T-helper 1 cell treated with Interleukin-12 subunit alpha and Interleukin-12 subunit beta and Interleukin-4 antibody, amounts not matched to agents 30 ng/mL and 1 ng/mL, for 36 hours (primary cell): Measurements from ENCODE around the gene GALNS. TPM values are rescaled to one million over a fixed set of nuclear protein-coding genes. Genes with fewer than 3 reads are reported as not detected.
"Not testable (repeated sequence)": the region's sequence is repeated elsewhere in the genome, so short reads cannot be mapped to it uniquely, and the experiment has no call there.

Experiments
- intact Hi-C: fragments of 100-400 bp; cut with micrococcal nuclease; formaldehyde crosslinking; loops from one replicate; pipeline ENCODE4 v1.15.1; 2024
- total RNA-seq: library from RNA; stranded (reverse); gene quantifications from 2 replicates; pipeline ENCODE4 v1.2.3, GENCODE V29; 2022

Gene GALNS
- total RNA-seq, 1 donor from 2014 or later: 42.0 TPM

DNA sequence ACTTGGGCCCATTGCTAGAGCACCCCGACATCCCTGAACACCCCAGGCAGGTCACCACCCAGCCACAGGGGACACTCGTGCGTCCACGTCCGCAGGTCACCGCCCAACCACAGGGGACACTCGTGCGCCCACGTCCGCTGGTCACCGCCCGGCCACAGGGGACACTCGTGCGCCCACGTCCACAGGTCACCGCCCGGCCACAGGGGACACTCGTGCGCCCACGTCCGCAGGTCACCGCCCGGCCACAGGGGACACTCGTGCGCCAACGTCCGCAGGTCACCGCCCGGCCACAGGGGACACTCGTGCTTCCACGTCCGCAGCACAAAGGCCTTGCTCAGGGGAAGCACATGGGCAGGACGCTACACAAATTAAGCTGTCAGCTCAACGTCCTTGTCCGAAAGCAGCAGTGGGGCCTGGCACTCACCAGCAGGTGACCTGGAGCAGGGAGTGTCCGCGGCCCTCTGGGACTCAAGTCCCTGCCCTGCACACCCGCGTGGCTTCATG, 17.7 kb downstream of the GALNS start:
- intact Hi-C loops: no loop called here

DNA sequence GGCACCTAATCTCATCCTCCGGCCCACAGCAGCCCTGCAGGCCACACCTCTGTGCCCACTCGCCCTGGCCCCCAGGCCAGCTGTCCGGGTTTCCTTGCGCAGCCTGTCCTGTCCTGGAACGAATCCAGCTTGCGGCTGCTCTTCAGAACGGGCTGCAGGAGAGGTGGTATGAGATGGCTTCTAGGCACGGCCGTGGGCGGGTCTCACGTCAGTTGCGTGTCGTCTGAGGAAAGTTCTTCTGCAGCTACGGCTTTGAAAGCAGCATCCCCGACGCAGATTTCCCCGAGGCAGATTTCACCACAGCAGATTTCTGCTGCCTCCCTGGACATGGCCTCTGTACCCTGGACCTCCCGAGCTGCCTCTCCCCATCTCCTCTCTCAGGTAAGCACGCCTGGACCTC, 18.2 kb downstream of the GALNS start:
- intact Hi-C loops: no loop called here

DNA sequence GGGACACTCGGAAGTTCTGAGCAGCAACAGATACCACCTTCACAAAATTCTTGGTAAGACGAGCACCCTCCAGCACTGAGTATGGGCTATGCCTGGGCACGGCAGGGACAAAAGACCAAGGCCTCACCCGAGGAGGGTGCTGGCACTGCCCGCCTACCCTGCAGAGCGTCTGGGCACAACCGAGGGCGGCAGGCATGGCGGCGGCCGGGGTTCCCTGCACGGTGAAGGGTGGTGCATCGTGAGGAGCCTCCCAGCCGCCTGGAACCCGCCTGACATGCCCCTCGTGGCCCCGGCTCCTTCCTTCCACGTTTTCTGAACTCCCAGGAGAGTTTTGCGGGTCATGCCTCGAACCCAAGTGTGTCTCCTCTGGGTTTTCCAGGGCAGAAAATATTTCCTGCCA, 18.9 kb downstream of the GALNS start:
- intact Hi-C loops: no loop called here

DNA sequence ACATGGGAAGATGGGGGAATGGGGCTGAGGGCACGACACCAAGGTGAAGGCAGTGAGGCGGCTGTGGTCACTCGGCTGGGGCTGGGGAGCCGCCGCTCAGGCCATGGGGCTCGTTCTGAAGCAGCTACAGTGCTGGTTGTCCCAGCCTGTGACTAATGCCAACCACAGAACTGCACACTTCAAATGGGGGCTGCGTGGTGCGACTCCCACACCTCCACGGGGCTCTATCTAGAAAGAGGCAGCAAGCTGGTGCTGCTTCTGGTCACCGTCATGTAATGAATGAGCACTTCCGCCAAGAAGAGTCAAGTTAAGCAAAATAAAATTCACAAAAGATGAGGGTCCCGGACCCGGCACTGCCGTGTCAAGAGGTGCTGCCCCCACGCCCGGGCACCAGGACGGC, 20.0 kb downstream of the GALNS start:
- intact Hi-C loops: no loop called here

DNA sequence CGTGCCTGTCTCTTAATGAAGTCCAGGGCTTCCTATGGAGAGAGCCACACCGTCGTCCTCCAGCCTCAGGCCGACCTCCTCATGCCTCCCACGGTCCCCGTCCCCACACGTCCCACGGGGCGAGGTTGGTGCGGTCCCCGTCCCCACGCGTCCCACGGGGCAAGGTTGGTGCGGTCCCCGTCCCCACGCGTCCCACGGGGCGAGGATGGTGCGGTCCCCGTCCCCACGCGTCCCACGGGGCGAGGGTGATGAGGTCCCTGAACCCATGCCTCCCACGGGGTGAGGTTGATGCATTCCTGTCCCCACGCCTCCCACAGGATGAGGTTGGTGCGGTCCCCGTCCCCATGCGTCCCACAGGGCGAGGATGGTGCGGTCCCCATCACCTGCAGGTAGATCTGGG, 20.9 kb downstream of the GALNS start:
- intact Hi-C loops: no loop called here

DNA sequence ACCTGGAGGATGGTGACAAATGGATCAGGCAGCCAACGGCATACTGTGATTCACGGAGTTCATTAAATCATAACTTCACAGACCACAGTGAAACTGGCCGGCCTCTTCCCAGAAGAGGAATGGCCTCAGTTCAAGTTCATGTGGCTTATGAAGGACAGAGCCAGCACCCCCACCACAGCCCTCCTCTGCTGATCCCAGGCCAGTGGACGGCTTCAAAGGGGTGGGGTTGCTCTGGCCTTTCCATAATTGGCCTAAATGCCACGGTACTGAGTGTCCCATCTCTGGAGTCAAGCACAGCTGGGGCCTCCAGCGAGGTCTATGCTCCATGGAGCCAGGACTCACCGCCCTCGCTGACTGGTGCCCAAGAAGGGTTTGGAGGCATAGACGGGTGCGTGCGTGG, 21.4 kb downstream of the GALNS start:
- intact Hi-C loops: no loop called here

DNA sequence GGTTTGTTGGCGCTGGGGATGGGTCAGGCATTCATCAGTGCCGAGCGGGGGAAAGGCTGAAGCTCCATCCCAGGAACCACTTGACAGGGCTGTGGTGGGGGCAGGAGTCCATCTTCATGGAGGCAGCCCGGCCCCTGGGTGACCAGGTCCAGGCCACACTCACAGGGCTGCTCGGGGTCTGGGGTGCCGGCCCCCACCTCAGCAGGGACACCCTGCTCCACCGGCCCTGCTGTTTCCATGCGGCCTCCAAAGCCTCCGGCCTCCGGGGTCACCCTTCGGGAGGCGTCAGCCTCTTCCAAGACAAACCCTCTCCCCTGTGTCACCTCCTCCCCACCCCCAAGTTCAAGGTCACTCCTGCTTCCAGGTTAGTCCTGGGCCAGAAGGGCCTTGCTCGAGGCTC, 22.1 kb downstream of the GALNS start:
- intact Hi-C loops: no loop called here

DNA sequence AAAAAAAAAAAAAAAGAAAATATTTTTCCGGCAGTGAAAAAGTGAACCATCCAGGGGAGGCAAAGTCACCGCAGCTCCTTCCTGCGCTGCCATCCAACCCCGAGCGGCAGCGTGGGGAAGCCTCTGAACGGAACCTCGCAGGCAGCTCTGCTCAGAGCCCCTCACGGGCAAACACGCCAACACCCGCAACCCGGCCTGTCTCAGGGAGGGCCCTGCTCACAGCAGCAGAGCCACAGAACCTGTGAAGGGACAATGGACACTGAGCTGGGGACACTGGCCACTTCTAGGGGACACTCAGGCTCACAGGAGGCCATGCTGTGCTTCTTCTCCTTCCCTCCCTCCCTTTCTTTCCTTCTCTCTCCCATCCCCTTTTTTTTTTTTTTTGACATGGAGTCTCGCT, 23.7 kb downstream of the GALNS start:
- intact Hi-C loops: no loop called here

DNA sequence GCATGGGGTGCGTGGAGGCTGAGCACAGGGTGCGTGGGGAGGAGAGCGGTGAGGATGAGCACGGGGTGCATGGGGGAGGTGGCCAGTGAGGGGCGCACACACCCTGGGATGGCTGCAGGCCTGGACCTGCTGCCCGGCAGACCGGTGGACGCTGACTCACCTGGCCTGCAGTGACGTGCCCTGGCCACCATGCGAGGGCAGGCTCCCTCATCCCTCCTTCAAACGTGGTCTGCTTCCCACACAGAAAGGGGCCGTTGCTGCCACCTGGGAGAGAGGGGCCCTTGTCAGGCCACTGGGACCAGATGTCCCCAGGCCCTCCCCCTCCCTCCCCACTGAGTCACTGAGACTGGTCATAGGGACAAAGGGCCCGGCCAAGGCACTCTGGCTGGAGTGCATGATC, 24.9 kb downstream of the GALNS start:
- intact Hi-C loops: no loop called here

DNA sequence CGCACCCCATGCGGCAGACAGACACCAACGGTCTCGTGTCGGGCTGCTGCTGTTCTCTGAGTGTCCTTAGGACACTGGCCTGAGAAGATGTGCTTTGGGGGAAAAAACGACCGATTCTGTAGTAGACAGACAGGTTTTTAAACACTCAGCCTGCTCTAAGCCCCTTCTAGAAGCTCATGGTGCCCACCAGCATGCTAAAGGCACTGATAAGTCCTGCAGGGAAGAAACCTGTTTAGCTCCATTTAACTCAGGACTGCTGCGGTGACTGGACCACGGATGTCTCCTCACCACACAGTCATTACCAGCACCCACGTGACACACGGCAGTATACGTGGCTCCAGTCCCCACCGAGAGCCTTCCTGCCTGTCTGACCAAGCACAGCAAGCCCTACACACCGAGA, 26.0 kb downstream of the GALNS start:
- intact Hi-C loops: no loop called here

DNA sequence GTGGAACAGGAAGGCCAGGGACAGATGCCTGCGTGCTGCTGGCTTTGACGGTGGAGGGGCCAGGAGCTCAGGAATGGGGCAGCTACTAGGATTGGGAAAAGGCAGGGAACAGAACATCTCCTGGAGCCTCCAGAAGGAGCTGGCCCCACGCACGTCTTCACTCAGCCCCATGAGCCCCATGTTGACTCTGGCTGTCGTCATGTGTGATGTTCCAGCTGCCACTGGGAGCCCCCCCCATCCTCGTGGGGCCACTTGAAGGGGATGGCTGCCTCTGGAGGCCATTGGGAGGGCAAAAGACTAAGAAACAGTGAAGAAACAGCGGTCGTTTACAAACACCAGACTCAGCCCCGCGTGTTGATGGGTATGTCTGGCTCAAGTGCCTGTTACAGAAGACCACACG, 26.5 kb downstream of the GALNS start:
- intact Hi-C loops: no loop called here

DNA sequence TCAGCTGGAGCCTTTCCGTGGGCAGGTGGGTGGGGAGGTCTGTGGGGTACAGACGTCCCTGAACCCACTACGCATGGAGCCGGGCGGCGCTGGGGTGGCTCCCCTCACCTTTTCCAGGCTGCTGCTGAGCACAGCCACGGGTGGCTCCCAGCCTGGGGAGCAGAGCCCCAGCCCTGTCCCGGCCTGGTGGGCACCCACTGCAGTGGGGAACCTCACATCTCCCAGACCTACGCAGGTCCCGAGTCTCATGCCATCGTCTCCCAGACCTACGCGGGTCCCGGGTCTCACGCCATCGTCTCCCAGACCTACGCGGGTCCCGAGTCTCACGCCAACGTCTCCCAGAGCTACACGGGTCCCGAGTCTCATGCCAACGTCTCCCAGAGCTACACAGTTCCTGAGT, 28.0 kb downstream of the GALNS start:
- intact Hi-C loops: no loop called here

DNA sequence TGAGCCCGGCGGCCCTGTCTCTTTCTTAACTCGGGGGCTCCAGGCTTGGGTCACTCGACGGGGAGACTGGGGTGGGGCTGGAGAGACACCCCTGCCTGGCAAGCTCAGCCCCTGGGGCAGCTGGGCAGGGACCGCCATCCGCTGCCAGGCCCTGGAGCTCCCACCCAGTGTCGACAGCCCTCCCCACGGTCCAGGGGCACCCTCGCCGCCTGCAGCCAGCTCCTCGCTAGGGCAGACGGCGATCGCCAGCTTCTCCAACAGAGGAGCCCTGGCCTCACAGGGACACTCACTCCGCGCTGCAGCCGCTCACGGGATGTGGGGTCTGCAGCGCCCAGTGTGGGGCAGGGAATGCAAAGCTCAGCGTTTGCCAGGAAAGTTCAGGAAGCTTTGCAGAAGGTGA, 29.0 kb downstream of the GALNS start:
- intact Hi-C loops: no loop called here

DNA sequence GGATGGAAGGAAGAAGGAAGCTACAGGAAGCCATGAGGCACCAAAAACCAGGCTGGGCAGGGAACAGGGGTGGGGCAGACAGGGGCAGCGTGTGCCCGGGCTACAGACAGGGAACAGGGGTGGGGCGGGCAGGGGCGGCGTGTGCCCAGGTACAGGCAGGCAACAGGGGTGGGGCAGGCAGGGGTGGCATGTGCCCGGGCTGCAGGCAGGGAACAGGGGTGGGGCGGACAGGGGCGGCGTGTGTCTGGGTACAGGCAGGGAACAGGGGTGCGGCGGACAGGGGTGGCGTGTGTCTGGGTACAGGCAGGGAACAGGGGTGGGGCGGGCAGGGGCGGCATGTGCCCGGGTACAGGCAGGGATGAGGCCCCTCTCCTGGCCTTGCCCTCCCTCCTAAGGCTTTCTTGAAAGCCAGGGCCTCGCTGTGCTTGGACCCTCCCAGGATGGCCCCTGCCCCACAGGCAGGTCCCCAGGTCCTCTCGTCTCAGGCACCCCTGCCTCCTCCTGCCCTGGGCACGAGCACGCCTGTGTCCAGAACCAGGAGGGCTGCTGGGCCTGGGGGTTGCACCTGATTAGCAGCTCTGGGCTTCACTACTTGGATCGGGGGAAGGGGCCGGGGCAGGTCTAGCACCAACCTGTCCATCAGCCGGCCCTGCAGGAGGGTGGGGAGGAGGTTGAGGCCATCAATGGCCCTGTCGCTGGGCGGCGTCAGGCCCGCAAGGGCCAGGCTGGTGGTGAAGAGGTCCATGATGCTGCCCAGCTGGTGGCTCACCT, 30.5 kb downstream of the GALNS start:
- intact Hi-C loops: no loop called here

DNA sequence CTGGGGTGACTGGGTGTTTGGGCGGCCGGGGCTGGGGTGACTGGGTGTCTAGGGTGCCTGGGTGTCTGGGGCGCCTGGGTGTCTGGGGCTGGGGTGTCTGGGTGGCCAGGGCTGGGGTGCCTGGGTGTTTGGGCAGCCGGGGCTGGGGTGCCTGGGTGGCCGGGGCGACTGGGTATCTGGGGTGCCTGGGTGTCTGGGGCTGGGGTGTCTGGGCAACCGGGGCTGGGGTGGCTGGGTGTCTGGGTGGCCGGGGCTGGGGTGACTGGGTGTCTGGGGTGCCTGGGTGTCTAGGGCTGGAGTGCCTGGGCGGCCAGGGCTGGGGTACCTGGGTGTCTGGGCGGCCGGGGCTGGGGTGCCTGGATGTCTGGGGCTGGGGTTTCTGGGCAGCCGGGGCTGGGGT, 31.6 kb downstream of the GALNS start:
- intact Hi-C loops: no loop called here

DNA sequence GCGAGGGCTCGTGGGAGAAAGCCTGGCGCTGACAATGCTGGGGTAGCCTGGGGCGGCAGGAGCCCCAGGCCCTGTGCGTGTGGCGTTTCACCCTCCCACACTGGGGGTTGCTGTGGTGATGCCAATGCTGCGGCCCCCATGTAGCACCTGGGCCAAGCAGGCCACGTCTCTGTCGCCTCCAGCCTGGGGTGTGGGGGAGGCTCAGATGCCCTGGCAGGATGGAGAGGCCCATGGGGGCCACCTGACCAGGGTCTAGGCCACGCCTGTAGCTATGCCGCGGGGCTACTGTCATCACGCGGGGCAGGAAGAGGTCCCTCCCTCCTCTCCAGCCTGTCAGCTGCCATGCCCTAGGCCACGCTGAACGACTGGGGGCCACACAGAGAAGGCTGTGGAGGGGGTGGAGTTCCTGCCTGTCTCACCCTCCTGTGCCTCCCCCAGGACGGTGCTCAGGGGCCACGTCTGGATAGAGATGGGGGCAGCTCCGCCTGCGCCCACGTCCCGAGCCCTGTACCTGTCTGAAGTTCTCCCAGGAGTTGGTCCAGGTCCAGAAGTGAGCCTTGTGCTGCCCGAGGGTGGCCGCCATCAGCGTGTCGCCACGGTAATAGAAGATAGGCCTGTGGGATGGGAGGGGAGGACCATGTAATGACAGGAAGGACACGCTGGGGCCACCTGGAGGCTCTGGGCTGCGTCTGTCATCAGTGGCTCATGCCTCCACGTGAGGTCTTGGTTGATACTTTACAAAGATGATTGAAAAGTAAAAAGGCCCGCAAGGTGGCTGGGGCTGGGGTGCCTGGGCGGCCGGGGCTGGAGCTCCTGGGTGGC, 32.3 kb downstream of the GALNS start:
- intact Hi-C loops: no loop called here

DNA sequence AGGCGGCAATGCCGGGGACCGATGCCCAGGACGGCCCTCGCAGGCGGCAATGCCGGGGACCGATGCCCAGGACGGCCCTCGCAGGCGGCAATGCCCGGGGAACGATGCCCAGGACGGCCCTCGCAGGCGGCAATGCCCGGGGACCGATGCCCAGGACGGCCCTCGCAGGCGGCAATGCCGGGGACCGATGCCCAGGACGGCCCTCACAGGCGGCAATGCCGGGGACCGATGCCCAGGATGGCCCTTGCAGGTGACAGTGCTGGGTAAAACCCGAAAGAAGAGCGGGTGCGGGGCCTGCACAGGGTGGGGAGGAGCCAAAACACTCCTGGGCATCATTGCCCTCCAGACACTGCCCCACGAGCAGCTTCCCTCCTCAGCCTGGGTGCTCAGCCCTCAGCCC, 33.1 kb downstream of the GALNS start:
- intact Hi-C loops: not testable (repeated sequence)

DNA sequence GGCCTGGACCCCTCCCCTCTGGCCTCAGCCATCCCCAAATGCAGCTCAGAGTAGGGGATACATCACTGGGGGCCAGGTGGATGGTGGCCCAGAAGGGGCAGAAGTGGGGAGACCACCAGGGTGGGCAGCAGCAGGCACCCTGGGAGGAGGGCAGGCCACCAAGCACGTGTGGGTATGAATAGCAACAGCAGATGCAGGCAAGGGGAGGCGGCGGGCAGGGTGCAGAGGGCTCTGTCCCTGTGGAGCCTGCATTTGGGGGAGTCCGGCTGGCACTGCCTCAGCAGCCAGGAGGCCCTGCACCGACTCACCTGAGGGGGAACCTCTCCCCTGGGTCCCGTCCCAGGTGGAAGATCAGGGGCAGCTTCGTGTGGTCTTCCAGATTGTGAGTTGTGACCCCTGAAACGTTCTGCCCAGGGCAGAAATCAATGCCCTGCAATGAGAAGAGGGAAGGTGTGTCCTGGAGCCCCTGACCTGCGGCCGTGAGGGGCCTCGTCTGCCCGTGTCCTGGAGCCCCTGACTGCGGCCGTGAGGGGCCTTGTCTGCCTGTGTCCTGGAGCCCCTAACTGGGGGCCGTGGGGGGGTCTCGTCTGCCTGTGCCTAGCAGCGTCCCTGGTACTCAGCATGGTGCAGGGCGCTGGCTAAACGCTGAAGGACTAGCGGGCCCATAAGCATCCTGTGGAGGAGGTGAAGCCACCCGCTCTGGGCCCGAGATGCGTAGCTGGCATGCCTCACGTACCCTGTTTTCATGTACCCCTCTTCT, 34.3 kb downstream of the GALNS start:
- intact Hi-C loops: no loop called here

DNA sequence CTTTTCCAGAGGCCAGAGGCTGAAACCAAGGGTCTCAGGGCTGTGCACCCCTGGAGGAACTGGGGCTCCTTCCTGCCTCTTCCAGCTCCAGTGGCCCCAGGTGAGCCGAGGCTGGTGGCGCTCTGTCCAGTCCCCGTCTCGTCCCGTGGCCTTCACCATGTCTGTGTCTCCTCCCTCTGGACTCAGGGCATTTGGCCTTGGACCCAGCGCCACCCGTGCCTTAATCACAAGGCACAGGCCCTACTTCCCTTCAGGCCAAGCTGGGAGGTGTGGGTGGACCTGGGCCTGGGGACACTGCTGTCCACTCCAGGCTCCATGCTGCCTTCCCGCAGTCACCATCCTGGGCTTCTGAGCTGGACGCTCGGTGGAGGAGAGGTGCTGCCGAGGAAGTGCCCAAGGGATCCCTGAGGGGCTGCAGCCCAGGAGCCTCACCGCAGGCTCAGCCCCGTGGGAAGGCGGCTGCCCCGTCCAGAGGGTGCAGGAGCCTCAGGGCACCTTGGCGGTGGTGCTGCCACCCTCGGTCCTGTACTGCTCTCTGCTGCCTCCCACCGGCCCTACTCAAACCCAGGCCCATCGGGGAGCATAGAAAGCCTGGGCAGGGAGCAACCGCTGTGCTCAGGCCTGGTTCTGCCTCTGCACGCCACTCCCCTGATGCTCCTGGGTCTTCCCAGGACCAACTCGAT, 35.4 kb downstream of the GALNS start:
- intact Hi-C loops: no loop called here

DNA sequence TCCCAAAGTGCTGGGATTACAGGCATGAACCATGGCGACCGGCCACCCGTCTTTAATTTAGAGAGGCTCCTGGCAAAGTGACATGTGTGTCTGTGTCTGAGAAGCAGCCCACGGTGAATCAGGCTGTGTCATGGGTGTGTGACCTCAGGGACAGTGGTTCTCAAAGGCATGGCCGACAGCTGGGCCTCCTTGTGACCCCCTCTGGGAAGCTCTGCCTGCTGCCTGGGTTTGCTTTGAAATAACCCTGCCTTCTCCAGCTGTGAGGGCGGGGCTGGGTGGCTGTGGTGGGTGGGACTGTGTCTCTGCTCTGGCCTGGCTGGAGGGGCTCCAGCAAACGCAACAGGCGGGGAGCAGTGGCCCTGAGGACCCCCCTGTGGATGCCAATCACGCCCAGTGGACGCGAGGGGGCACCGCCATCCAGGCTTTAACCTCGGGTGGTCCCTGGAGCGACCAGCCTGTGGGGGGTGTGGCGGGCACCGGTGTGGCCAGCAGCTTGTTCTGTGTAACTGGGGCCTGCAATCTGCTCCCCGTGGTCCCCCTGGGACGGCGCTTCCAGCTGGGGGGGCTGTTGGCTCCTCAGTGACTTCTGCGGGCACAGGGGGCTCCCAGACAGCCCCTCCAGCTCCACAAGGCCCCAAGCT, 36.2 kb downstream of the GALNS start:
- intact Hi-C loops: no loop called here

DNA sequence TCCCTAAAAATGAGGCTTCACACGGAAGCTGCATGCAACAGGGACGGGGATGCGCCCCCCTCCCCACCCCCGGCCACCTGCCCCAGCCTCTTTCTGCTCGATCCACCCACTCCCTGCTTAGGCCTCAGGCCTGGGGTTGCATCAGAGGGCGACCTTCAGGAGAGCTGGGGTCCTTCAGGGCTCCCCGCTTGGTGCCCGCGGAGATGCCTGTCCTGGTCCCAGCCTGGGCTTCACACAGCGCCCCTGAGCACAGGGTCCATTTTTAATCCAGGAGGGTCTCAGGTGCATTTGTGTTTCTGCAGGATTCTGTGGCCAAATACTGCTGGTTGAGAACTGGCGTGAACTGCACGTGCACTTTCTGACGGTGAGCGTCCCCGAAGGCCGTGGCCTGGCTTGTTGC, 37.6 kb downstream of the GALNS start:
- intact Hi-C loops: no loop called here
